Endothelial cell of hepatic sinusoid (primary cell): Measurements from ENCODE around the gene SIK2.
"Not testable (repeated sequence)": the region's sequence is repeated elsewhere in the genome, so short reads cannot be mapped to it uniquely, and the experiment has no call there.

ENCODE experiments used
- in situ Hi-C: cut with HindIII; loops from 2 replicates; pipeline ENCODE4 v1.10.0; 2017; ENCODE audit warnings: low sequenced_read_pairs

Gene SIK2

GRCh38 chr11:111652184-111652583 lies 49.9 kb downstream of the SIK2 start:
- in situ Hi-C loops = no loop called here

GRCh38 chr11:111654601-111655000 lies 52.4 kb downstream of the SIK2 start:
- in situ Hi-C loops = no loop called here

- in situ Hi-C loops = no loop called here
Observed at GRCh38 chr11:111655924-111656323, 53.7 kb downstream of the SIK2 start.

- in situ Hi-C loops = not testable (repeated sequence)
Observed at GRCh38 chr11:111657905-111658304, 55.7 kb downstream of the SIK2 start.

- in situ Hi-C loops = not testable (repeated sequence)
Observed at GRCh38 chr11:111658493-111658892, 56.2 kb downstream of the SIK2 start.

- in situ Hi-C loops = no loop called here
Observed at GRCh38 chr11:111659201-111660115, 57.2 kb downstream of the SIK2 start.

- in situ Hi-C loops = no loop called here
Observed at GRCh38 chr11:111660822-111661221, 58.6 kb downstream of the SIK2 start.

GRCh38 chr11:111663820-111664219 lies 61.6 kb downstream of the SIK2 start:
- in situ Hi-C loops = no loop called here

- in situ Hi-C loops = no loop called here
Observed at GRCh38 chr11:111665777-111666176, 63.5 kb downstream of the SIK2 start.

GRCh38 chr11:111668980-111669379 lies 66.7 kb downstream of the SIK2 start:
- in situ Hi-C loops = no loop called here

- in situ Hi-C loops = loop anchor here (5.0 kb wide), 1 partner anchor 49 kb away; no protein-coding TSS in a partner anchor
Observed at GRCh38 chr11:111671383-111671782, 69.1 kb downstream of the SIK2 start.

- in situ Hi-C loops = loop anchor here (5.0 kb wide), 1 partner anchor 51 kb away; no protein-coding TSS in a partner anchor
Observed at GRCh38 chr11:111672949-111673348, 70.7 kb downstream of the SIK2 start.

GRCh38 chr11:111674941-111675340 lies 72.7 kb downstream of the SIK2 start:
- in situ Hi-C loops = loop anchor here (5.0 kb wide), 1 partner anchor 53 kb away; no protein-coding TSS in a partner anchor

GRCh38 chr11:111675891-111676290 lies 73.6 kb downstream of the SIK2 start:
- in situ Hi-C loops = no loop called here

GRCh38 chr11:111676878-111677585 lies 74.8 kb downstream of the SIK2 start:
- in situ Hi-C loops = no loop called here

GRCh38 chr11:111680486-111681175 lies 78.4 kb downstream of the SIK2 start:
- in situ Hi-C loops = no loop called here

GRCh38 chr11:111683806-111684205 lies 81.6 kb downstream of the SIK2 start:
- in situ Hi-C loops = no loop called here

GRCh38 chr11:111684251-111684650 lies 82.0 kb downstream of the SIK2 start:
- in situ Hi-C loops = no loop called here

- in situ Hi-C loops = no loop called here
Observed at GRCh38 chr11:111688013-111688412, 85.8 kb downstream of the SIK2 start.

GRCh38 chr11:111691176-111691575 lies 88.9 kb downstream of the SIK2 start:
- in situ Hi-C loops = no loop called here

- in situ Hi-C loops = no loop called here
Observed at GRCh38 chr11:111691741-111692140, 89.5 kb downstream of the SIK2 start.
